ELR (cell line): ENCODE results near the gene KRTAP10-3.

ENCODE experiments used
- DNase-seq: peaks from one replicate; pipeline ENCODE4 v3.0.0-alpha.2; 2015; ENCODE audit warnings: low read depth

Gene KRTAP10-3

GRCh38 chr21:44527983-44528633, 30.5 kb downstream of the KRTAP10-3 start:
- no peak for DNase-seq

DNA sequence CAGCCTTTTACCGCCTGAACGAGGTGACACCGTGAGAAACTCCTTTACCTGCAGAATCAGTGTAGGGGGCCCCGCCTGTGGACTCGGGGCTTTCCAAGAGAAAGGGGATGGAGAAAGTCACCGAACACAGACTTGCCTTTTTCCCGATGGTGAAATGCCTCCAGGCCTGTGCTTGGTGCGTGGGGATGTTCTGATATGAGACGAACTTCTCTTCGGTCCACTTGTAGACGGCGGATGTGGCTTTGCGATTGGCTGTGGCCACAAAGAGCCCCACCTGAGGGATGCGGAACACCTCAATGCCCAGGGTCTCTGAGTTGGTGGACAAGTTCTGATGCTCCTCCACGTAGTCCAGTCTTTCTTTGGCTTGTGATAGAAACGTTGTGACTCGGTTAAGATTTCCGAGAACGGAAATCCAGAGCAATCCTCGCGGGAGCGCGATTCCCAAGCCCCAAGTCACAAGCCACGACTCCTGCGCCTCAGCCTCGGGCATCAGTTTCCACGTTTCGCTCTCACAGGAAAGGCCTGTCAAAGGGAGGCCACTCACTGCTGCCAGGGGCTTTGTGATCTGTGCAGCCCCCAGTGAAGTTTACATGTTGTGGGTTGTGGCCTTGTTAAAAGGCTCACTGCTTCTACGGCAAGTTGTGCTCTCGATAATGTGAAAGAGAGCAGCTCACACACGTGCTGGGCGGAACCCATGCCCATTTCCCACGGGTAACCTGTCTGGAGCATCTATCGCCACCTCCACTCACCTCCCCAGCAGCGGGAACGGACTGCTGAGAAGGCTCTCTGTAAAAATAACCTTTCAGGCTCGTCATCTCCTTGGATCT, 31.2 kb downstream of the KRTAP10-3 start:
- no peak for DNase-seq

DNA sequence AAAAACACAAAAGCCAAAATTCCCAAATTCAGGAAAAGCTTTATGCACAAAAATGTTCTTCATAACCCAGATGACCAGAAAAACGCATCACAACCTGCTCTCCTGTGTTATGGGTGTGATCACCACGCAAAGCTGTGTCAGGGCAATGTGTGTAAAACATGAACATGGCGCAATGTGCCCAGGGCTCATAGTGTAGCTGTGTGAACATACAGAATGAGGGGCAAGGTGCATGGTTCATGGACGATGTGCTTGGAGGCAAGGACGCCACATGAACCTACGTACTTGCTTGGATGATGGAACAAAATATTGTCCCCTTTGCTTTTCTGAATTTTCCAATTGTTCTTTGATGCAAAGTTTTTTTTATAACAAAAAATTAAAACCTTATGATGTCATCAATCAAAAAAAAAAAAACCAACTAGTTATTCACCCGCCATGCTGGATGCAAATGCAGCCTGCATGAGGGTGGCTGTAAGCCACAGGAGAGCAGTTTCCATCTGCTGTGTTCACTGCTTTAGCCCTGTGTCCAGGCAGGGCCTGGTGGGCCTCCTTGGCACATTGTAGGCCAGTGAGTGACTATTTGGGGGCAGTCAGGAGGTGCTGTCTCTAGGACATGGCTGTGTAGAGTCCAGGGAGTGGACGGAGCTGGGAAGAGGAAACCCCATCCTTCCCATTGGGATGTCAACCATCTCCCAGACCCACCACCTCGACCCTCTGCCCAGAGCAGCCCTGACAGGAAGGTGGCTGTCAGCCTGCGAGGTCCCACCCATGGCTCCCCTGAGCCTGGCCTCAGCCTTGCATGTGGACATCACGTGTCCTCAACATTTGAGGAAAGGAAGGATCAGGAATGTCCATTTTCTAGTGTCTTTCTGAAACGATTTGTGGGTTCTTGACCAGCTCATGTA, 32.2 kb downstream of the KRTAP10-3 start:
- DNase-seq: no peak

- no peak for DNase-seq
Observed at GRCh38 chr21:44525391-44526095, 33.1 kb downstream of the KRTAP10-3 start.

DNA sequence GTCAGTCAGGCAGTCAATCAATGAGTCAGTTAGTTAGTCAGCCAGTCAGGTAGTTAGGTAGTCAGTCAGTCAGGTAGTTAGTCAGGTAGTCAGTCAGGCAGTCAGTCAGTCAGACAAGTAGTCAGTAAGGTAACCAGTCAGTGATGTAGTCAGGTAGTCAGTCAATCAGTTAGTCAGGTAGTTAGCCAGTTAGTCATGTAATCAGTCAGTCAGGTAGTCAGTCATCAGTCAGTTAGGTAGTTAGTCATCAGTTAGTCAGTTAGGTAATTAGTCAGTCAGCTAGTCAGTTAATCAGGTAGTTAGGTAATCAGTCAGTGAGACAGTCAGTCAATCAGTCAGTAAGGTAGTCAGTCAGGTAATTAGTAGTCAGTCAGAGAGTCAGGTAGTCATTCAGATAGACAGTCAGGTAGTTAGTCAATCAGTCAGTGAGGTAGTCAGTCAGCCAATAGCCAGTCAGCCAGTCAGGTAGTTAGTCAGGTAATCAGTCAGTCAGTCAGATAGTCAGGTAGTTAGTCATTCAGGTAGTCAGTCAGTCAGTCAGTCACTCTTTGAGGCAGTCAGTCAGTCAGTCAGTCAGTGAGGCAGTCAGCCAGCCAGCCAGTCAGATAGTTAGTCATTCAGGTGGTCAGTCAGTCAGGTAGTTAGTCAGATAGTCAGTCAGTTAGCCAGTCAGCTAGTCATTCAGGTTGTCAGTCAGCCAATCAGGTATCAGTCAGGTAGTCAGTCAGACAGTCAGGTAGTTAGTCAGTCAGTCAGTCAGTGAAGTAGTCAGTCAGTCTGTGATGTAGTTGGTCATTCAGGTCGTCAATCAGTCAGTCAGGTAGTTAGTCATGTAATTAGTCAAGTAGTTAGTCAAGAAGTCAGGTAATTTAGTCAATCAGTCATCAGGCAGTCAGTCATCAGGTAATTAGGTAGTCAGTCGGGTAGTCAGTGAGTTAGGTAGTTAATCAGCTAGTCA, 33.9 kb downstream of the KRTAP10-3 start:
- no peak for DNase-seq

GRCh38 chr21:44523567-44524413, 34.8 kb downstream of the KRTAP10-3 start:
- DNase-seq: no peak

- DNase-seq: no peak
Observed at GRCh38 chr21:44522753-44523204, 35.8 kb downstream of the KRTAP10-3 start.

DNA sequence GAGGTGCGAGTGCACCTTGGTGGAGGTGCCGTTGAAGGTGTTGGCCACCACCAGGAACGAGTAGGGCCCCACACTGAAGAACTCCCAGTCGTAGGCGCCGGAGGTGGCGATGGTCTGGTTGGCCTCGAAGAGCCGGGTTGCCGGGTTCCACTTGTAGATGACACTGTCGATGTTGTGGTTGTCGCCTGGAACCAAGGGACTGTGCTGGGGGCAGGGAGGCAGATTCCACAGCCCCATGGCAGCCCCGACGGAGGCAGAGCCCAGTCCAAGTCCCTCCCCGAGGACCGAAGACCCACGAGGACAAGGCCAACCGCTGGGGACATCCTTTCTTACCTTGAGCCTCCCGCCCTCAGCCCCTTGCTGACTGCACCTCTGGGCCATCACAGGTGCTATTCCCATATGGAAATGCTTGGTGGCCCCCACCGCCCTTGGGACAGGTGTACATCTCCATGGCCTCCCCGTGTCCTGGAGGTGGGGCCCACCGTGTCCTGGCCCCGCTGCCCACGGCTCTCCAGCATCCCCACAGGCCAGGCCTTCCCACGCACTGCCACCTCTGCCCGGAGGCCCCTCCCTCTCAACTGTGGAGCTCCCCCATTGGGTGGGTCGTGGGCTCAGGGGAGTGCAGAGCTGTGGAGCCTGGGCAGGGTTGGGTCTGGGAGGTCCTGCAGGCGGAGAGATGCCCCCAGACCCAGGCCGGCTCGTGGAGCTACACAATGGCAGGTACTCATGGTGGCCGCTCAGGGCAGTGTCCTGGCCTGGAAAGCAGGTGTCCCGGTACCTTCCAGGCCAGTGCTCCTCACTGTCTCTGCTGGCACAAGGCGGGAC, 36.5 kb downstream of the KRTAP10-3 start:
- DNase-seq: no peak

- DNase-seq: no peak
Observed at GRCh38 chr21:44521301-44521927, 37.2 kb downstream of the KRTAP10-3 start.

DNA sequence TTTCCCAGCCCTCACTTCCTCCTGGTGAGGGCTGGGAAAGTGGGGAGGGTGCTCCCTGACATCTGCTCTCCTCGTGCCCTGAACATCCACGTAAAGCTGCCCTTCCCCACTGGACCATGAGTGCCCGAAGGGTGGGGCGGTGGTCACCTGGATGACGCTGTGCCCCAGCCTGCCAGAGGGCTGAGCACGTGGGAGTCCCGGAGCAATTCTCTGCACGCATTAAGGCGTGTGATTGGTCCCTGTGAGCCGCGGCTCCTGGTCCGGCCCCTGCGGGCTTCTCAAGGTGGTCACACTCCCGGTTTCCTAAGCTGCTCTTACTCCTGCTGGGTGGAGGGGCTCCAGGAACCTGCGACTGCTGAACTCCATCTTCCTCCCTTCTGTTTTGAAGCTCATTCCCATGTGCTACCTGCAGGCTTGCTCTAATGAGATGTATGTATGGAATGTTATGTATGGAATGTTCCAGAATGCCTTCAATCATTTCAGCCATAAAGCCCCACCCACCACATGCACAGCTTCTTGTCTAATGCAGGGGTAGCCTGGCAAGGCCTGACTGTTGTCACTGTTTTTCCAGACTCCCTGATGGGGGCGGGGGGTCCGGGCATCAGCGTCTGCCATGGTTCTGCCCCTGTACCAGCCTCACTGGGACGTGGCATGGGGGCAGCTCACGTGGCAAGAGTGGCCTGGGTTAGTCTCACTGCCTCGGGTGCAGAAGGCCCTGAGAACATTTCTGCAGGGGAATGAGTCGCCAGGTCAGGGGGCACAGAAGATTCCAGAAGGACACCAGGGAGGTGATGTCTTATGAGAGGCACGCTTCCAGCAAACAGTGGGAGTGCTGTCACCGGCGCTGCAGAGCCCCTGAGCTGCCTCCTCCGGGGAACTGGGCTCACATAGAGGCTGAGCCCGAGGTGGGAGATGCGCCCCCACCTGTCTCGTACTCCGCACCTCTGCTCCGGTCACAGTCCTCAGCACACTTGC, 38.0 kb downstream of the KRTAP10-3 start:
- no peak for DNase-seq

GRCh38 chr21:44519346-44520325, 39.0 kb downstream of the KRTAP10-3 start:
- DNase-seq: no peak

- no peak for DNase-seq
Observed at GRCh38 chr21:44518686-44519085, 39.9 kb downstream of the KRTAP10-3 start.

DNA sequence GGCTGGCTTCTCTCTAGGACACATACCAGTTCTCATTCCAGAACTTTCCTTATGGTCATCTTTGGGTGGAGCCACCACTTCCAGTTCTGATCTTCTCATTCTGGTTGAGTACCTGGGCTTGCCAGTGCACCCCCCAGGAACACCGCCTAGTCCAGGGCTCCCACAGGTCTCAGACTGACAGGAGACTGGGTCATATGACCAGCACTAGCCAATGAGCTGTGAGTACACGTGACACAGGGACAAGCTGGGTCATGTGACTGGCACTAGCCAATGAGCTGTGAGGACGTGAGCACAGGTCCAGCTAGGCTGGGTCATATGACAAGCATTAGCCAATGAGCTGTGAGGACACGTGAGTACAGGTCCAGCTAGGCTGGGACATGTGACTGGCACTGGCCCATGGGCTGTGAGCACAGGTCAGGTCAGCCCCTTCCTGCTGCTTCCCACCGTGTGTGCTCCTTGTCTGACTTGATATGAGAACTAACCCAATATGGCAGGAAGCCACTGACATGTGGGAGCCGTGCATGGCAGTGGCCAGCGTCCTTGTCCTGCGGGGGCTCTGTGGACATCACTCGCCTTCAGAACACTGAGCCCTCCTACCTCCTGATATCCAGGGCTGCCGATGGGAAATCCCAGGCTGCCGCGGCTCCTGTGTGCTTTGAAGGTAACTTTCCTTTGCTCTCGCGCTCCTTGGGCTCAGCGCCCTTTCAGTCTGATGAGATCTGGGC, 41.3 kb downstream of the KRTAP10-3 start:
- peak; percentile 6 for DNase-seq

- DNase-seq: no peak
Observed at GRCh38 chr21:44516828-44517174, 41.8 kb downstream of the KRTAP10-3 start.

- DNase-seq: no peak
Observed at GRCh38 chr21:44516342-44516741, 42.3 kb downstream of the KRTAP10-3 start.
